Measurements from ENCODE around the gene NRG2. TPM values are rescaled to one million over a fixed set of nuclear protein-coding genes. Genes with fewer than 3 reads are reported as not detected.
A peak's percentile ranks its signal among the peaks of the same experiment; 100 is the strongest.

Gene NRG2
- total and polyA plus RNA-seq, 9 donors, result 2.6 to 32.6 (median 19.3) TPM

DNA sequence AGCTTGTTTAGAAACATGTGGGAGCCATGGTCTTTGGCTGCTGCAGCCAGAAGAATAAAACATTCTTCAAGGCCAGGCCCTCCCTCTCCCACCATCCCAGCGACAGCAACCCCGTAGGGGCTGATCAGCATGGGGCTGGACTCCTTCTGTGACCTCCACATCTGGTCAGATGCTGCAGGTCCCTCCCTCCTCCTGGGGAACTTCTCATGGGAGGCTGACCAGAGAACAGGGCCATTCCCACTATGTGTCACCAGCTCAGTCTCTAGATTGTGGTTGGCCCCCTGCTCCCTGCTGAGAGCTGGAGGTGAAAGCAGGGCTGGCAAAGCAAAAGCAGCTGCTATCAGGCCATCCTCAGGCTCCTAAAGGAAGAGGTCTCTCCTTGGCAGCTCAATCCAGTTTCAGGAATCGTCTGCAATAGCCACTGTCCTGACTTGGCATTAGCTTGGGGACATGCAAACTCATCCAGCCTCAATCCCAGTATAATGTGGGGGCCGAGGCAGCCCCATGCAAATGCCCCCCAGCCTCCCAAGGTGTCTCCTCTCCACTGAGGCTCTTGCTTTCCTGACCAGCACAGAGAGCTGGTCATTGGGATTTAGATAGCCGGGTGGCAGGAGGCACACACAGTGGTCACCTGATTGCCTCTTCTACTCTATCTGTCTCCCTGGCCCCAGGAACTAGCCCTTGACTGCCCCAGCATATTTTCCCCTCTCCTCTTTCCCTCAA, 81.5 kb downstream of the NRG2 start:
- no peaks in the 10 kb centered on the region for H3K9me3 ChIP-seq
- 38 to 45% (median 44%) methylated on average over 5 of the region's 5 CpGs for WGBS, 3 donors
- peaks cover 7% of the 10 kb centered on the region for H3K4me1 ChIP-seq (ENCODE audit: insufficient read depth)
- no peak overlapping the region for H3K27ac ChIP-seq
- H3K27me3 ChIP-seq, result no peaks in the 10 kb centered on the region
- intact Hi-C loops (cut with DNase I), result loop anchor here in 1 of 4 donors (10.0 kb wide), 1 partner anchor 97 kb away; no protein-coding TSS in a partner anchor
- peak in 1 of 5 donors; percentile 39 for DNase-seq
- TF ChIP-seq, protein P1, sequence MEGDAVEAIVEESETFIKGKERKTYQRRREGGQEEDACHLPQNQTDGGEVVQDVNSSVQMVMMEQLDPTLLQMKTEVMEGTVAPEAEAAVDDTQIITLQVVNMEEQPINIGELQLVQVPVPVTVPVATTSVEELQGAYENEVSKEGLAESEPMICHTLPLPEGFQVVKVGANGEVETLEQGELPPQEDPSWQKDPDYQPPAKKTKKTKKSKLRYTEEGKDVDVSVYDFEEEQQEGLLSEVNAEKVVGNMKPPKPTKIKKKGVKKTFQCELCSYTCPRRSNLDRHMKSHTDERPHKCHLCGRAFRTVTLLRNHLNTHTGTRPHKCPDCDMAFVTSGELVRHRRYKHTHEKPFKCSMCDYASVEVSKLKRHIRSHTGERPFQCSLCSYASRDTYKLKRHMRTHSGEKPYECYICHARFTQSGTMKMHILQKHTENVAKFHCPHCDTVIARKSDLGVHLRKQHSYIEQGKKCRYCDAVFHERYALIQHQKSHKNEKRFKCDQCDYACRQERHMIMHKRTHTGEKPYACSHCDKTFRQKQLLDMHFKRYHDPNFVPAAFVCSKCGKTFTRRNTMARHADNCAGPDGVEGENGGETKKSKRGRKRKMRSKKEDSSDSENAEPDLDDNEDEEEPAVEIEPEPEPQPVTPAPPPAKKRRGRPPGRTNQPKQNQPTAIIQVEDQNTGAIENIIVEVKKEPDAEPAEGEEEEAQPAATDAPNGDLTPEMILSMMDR (IDR thresholded peaks at IDR 0.05), result no peak
- no peak for TF ChIP-seq EP300 (IDR thresholded peaks at IDR 0.05)
- TF ChIP-seq POLR2A (IDR thresholded peaks at IDR 0.05), result no peak
- no peaks in the 10 kb centered on the region for H3K36me3 ChIP-seq
- no peak overlapping the region for H3K4me3 ChIP-seq

DNA sequence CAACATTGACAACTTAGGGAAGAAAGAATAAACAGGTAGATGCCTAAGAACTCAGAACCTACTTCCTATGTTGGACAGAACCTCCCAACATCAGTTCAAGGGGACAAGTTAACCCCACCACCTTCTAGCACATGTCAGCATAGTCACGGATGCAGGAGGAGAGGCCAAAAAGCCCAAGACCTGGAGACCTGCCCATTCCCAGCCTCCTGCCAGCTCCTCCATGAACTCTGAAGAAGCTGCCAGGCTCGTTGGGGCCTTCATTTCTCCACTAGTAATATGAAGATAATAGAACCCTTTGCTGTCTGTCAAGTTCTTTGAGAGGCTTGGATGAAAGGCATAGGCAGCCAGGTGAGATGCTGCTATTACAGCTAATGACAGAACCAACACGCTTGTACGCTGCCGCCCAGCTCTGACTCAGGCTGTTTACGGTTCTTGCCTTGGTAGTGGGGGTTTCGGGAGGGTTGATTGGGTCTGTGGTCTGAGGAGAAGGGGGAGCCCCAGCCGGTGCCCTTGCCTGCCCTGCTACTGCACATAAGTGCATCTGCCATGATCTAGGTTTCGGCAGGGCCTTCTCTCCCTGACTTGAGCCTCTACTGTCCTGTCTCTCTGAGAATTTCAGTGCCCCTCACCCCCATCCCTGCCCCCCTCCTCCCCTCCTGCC, 82.2 kb downstream of the NRG2 start:
- WGBS, 3 donors, result 56 to 64% (median 61%) methylated on average over 9 of the region's 9 CpGs
- no peaks in the 10 kb centered on the region for H3K27me3 ChIP-seq
- H3K4me3 ChIP-seq, result no peak overlapping the region
- DNase-seq, result peak in 2 of 5 donors; percentile 33 to 58
- no peak overlapping the region for H3K27ac ChIP-seq
- H3K4me1 ChIP-seq (ENCODE audit: insufficient read depth), result peaks cover 7% of the 10 kb centered on the region
- intact Hi-C loops (cut with DNase I), result loop anchor here in 1 of 4 donors (10.0 kb wide), 1 partner anchor 96 kb away; no protein-coding TSS in a partner anchor
- no peaks in the 10 kb centered on the region for H3K9me3 ChIP-seq
- H3K36me3 ChIP-seq, result no peaks in the 10 kb centered on the region
- TF ChIP-seq EP300 (IDR thresholded peaks at IDR 0.05) (no peak), POLR2A (IDR thresholded peaks at IDR 0.05) (no peak)
- TF ChIP-seq, protein P1 (IDR thresholded peaks at IDR 0.05), result no peak

DNA sequence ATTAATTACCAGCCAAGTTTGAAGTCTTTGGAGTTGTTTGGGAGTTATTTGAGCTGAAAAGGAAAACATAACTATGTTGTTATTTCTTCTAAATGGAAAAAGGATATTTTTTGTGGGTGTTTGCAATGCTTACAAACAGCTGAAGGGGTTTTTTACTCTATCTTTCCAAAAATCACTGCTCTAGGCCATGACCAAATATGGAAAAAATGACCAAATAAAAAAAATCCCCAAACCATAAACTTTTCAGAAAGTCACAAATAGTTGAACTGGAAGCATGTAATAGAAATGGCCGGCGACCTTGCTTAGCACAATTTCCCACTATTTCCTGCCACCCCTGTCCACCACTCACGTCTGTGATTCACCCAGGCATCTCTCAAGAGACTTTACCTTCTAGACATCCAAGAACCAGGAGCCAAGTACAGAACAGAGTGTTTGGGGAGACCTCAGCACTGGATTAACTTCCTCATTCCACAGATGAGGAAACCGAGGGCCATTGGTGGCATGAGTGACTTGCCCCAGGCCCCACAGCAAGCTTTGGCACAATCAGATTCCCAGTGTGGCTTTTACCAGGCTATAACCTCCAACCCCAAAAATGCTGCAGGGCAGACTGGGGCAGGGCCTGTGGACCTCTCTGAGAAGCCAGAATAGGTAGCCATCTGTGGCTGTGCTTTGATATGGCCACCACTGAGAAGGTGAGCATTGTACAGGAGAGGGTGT, 84.5 kb downstream of the NRG2 start:
- no peak for TF ChIP-seq EP300 (IDR thresholded peaks at IDR 0.05)
- no peak for TF ChIP-seq POLR2A (IDR thresholded peaks at IDR 0.05)
- TF ChIP-seq, protein P1 (IDR thresholded peaks at IDR 0.05), result no peak

DNA sequence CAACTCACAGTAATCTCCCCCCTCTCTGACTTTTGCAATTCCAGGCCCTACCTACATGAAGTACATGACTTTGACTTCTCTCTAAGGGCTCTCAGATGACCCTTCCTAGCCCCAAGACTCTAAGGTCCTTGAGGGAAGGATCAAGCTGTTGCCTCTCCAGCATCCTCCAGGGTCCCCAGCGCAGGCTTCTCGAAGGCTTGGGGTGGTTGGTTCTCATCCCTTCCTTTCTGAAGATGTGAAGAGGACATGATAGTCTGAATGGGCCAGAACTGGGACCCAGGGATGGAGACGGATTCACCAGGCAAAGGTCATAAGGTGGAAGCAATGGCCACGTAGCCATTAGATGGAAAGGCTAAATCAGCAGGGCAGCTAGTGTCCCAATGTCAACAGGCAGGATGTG, 86.8 kb downstream of the NRG2 start:
- intact Hi-C loops (cut with DNase I), result loop anchor here in 1 of 4 donors (10.0 kb wide), 1 partner anchor 52 kb away; no protein-coding TSS in a partner anchor
- no peak overlapping the region for H3K27ac ChIP-seq
- H3K4me1 ChIP-seq (ENCODE audit: insufficient read depth), result peaks cover 7% of the 10 kb centered on the region
- no peak for DNase-seq
- no peak overlapping the region for H3K4me3 ChIP-seq
- H3K36me3 ChIP-seq, result no peaks in the 10 kb centered on the region
- H3K9me3 ChIP-seq, result no peaks in the 10 kb centered on the region
- H3K27me3 ChIP-seq, result no peaks in the 10 kb centered on the region
- 93 to 100% (median 97%) methylated on average over 4 of the region's 4 CpGs for WGBS, 3 donors
- TF ChIP-seq POLR2A (IDR thresholded peaks at IDR 0.05), result no peak
- TF ChIP-seq, protein P1 (IDR thresholded peaks at IDR 0.05), result no peak
- no peak for TF ChIP-seq EP300 (IDR thresholded peaks at IDR 0.05)

More for the DNA sequence above, 84.5 kb downstream of the NRG2 start:
- Histone ChIP-seq H3K27ac (no peak overlapping the region), H3K4me3 (no peak overlapping the region), H3K9me3 (no peaks in the 10 kb centered on the region), H3K36me3 (no peaks in the 10 kb centered on the region), H3K27me3 (no peaks in the 10 kb centered on the region), H3K4me1 (ENCODE audit: insufficient read depth) (peaks cover 11% of the 10 kb centered on the region)
- DNase-seq, result no peak
- 68 to 81% (median 77%) methylated on average over 4 of the region's 4 CpGs for WGBS, 3 donors
- intact Hi-C loops (cut with DNase I), result loop anchor here in 1 of 4 donors (10.0 kb wide), 1 partner anchor 54 kb away; no protein-coding TSS in a partner anchor

Data from ovary (tissue), 9 donors.